ENCODE data around the gene AMPD3. TPM values are rescaled to one million over a fixed set of nuclear protein-coding genes. Genes with fewer than 3 reads are reported as not detected.
A peak's percentile ranks its signal among the peaks of the same experiment; 100 is the strongest.

Gene AMPD3
- total RNA-seq, 2 experiments from 2014 or later, result 21.4 to 23.3 TPM

- H3K36me3 Mint-ChIP-seq (ENCODE audit: low read depth), result peaks cover 45% of the 10 kb centered on the region
- ChIA-PET POLR2A (interaction anchor here (1.6 kb wide), 1 partner anchor 27 kb away, joined by 3 read pairs; no protein-coding TSS in a partner anchor), CTCF (interaction anchor here (1.3 kb wide), 1 partner anchor 55 kb away, joined by 5 read pairs; the partner anchor contains the start of gene RNF141)
- no peaks in the 10 kb centered on the region for H3K27me3 Mint-ChIP-seq
- H3K9me3 Mint-ChIP-seq, result no peaks in the 10 kb centered on the region
- no peak for DNase-seq
- H3K4me1 Mint-ChIP-seq, result peaks cover 9% of the 10 kb centered on the region
- H3K4me3 Mint-ChIP-seq, result no peak overlapping the region
- no peak overlapping the region for H3K27ac Mint-ChIP-seq
Measured at GRCh38 chr11:10486161-10486840, 31.2 kb downstream of the AMPD3 start.

DNA sequence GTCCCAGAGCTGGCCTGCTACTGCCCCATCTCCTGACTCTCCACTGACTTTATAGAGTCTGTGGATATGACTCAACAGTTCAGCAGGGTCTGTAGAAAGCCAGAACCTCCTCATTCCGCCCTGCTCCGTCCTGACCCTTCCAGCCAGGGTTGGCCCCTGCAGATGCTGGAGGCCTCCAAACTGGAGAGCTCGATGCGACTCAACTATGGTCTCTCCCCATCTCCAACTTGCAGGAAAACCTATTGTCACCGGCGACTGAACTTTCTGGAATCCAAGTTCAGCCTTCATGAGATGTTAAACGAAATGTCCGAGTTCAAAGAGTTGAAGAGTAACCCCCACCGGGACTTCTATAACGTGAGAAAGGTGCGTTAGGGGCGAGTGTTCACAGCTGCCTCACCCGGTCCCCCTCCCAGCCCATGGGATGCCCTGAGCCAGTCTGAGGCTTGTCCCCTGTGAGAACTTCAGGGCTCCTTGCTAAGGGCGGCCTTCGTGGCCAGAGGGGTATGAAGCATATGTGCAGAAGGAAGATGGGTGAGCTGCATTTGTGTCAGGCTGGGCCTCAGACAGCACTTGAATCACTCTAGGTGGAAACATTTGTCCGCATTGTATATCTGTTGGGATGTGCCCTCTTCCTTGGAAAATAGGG lies 32.1 kb downstream of the AMPD3 start:
- H3K4me1 Mint-ChIP-seq, result peaks cover 9% of the 10 kb centered on the region
- H3K27ac Mint-ChIP-seq, result no peak overlapping the region
- peaks cover 47% of the 10 kb centered on the region for H3K36me3 Mint-ChIP-seq (ENCODE audit: low read depth)
- no peak for DNase-seq
- H3K27me3 Mint-ChIP-seq, result no peaks in the 10 kb centered on the region
- no peaks in the 10 kb centered on the region for H3K9me3 Mint-ChIP-seq
- ChIA-PET POLR2A (interaction anchor here (1.6 kb wide), 1 partner anchor 28 kb away, joined by 3 read pairs; no protein-coding TSS in a partner anchor), CTCF (no interaction called here)
- H3K4me3 Mint-ChIP-seq, result no peak overlapping the region

- Mint-ChIP-seq H3K4me3 (no peak overlapping the region), H3K27ac (no peak overlapping the region)
- POLR2A ChIA-PET, result interaction anchor here (1.6 kb wide), 1 partner anchor 29 kb away, joined by 3 read pairs; no protein-coding TSS in a partner anchor
Measured at GRCh38 chr11:10488121-10488933, 33.3 kb downstream of the AMPD3 start.

GRCh38 chr11:10488934-10489691 lies 34.0 kb downstream of the AMPD3 start:
- H3K27ac Mint-ChIP-seq, result no peak overlapping the region
- no peaks in the 10 kb centered on the region for H3K27me3 Mint-ChIP-seq
- no peak for DNase-seq
- CTCF ChIA-PET, result interaction anchor here (0.5 to 1.3 kb wide), 2 partner anchors 52 to 1557 kb away, joined by 3 read pairs; partner anchors contain the start of gene RNF141
- peaks cover 9% of the 10 kb centered on the region for H3K4me1 Mint-ChIP-seq
- POLR2A ChIA-PET, result no interaction called here
- H3K4me3 Mint-ChIP-seq, result no peak overlapping the region
- peaks cover 57% of the 10 kb centered on the region for H3K36me3 Mint-ChIP-seq (ENCODE audit: low read depth)
- no peaks in the 10 kb centered on the region for H3K9me3 Mint-ChIP-seq

More at GRCh38 chr11:10488121-10488933, 33.3 kb downstream of the AMPD3 start:
- peaks cover 54% of the 10 kb centered on the region for H3K36me3 Mint-ChIP-seq (ENCODE audit: low read depth)
- no peak for DNase-seq
- H3K9me3 Mint-ChIP-seq, result no peaks in the 10 kb centered on the region
- CTCF ChIA-PET, result interaction anchor here (1.3 kb wide), 1 partner anchor 53 kb away, joined by 3 read pairs; the partner anchor contains the start of gene RNF141
- H3K4me1 Mint-ChIP-seq, result peaks cover 9% of the 10 kb centered on the region
- H3K27me3 Mint-ChIP-seq, result no peaks in the 10 kb centered on the region

DNA sequence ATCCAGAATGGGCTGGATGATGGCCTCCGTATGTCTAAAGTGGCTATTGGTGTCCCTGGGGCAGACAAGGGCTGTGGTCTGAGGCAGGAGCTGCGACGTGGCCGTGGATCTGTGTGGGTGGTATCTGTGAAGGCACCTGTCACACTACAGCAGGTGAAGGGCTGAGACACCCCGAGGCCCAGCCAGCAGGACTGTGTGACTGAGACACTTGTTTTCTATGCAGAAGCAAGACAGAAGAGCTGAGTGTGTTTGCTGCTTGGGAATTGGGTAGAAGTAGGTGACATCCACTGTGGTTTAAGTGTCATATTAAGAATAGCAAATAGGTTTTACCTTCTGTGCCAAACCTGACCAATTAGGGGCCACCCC lies 35.0 kb downstream of the AMPD3 start:
- Mint-ChIP-seq H3K4me3 (no peak overlapping the region), H3K4me1 (peaks cover 9% of the 10 kb centered on the region), H3K9me3 (no peaks in the 10 kb centered on the region), H3K27me3 (no peaks in the 10 kb centered on the region), H3K36me3 (ENCODE audit: low read depth) (peaks cover 58% of the 10 kb centered on the region), H3K27ac (no peak overlapping the region)
- CTCF ChIA-PET, result interaction anchor here (0.5 kb wide), 1 partner anchor 1556 kb away, joined by 3 read pairs; no protein-coding TSS in a partner anchor
- DNase-seq, result no peak
- POLR2A ChIA-PET, result no interaction called here

DNA sequence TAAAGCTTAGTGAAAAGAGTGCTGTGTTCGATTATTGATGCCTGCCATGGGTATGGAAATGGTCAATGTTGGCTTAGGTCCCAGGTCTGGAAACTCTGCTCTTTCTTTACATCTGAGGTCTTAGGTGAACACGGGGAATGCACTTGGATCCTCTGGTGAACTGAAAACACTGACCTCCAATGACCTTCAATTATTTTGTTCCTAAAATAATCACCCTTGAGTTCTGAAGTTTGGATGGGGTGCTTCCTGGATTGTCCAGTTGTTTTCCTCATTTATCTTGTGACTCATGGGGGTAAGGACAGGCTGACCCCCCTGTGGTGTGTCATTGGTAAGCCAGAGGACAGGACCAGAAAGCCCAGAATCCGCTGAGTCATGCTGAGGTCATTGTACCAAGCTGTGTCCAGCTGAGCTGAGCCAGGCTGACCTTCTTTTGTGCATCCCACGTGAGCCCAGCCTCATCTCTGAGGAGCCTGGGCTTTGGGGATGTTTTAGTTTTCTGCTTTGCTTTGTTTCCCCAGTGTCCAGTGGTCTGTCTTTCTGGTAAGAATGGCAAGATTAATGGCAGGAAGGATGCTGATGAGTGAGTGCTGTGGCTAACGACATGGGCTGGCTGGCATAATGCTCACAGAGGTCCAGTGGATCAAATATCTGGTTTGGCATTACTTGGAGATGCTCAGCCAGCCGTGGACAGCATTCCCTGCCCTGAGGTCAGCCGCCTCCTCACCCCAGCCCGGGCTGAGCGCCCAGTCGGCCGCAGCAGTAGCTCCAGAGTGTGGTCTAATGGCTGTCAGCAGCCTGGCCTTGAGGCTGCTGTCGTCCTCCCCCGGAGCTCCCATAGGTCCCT lies 35.6 kb downstream of the AMPD3 start:
- no peak overlapping the region for H3K4me3 Mint-ChIP-seq
- ChIA-PET CTCF (no interaction called here), POLR2A (interaction anchor here (1.2 kb wide), 1 partner anchor 31 kb away, joined by 3 read pairs; no protein-coding TSS in a partner anchor)
- peaks cover 9% of the 10 kb centered on the region for H3K4me1 Mint-ChIP-seq
- no peaks in the 10 kb centered on the region for H3K9me3 Mint-ChIP-seq
- H3K27ac Mint-ChIP-seq, result peak overlapping the region; percentile 7
- H3K36me3 Mint-ChIP-seq (ENCODE audit: low read depth), result peaks cover 58% of the 10 kb centered on the region
- no peak for DNase-seq
- no peaks in the 10 kb centered on the region for H3K27me3 Mint-ChIP-seq

DNA sequence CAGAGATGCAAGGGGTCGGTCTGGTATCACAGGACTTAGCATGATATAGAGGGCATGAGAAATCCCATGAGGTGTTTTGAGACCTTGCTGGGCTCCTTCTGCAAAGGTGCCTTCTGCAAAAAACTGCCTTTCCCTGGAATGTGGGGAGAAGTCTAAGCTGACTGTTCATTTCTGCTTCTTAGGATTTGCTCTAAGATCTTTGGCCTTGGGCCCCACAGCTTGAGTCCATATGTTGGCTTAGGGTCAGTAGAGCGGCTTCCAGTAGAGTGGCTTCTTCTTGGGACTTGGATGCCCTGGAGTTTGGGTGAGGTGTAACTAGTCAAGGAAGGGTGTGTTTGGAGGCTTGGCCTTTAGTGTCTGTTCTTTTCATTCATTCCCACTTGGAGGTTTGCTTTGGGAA lies 37.0 kb downstream of the AMPD3 start:
- no peak overlapping the region for H3K4me3 Mint-ChIP-seq

DNA sequence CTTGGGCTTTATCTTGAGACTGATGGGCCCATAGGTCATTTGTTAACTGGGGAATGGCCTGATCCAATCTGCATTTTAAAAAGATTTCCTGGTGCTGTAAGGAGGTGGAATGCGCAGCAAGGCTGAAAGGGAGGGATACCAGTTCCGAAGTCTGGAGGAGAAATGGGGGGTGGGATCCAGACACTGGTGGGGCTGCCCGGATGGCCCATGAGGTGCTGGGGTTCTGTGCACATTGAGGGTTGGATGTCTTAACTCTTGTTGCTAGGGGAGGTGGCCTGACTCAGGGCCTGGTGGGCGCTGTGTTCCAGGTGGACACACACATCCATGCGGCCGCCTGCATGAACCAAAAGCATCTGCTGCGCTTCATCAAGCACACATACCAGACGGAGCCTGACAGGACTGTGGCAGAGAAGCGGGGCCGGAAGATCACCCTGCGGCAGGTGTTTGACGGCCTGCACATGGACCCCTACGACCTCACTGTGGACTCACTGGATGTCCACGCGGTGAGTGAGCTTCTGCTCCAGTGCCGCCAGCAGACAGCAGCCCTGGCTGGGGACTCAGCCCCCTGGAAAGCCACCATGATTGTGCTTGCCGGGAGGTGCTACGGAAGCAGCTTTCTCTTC lies 38.1 kb downstream of the AMPD3 start:
- ChIA-PET CTCF (no interaction called here), POLR2A (no interaction called here)
- H3K4me1 Mint-ChIP-seq, result peaks cover 6% of the 10 kb centered on the region
- no peaks in the 10 kb centered on the region for H3K27me3 Mint-ChIP-seq
- H3K9me3 Mint-ChIP-seq, result no peaks in the 10 kb centered on the region
- no peak for DNase-seq
- no peak overlapping the region for H3K4me3 Mint-ChIP-seq
- H3K27ac Mint-ChIP-seq, result no peak overlapping the region
- H3K36me3 Mint-ChIP-seq (ENCODE audit: low read depth), result peaks cover 61% of the 10 kb centered on the region

More for the DNA sequence above, 37.0 kb downstream of the AMPD3 start:
- H3K9me3 Mint-ChIP-seq, result no peaks in the 10 kb centered on the region
- POLR2A ChIA-PET, result interaction anchor here (1.2 kb wide), 1 partner anchor 29 kb away, joined by 3 read pairs; no protein-coding TSS in a partner anchor
- DNase-seq, result no peak
- H3K36me3 Mint-ChIP-seq (ENCODE audit: low read depth), result peaks cover 67% of the 10 kb centered on the region
- no peak overlapping the region for H3K27ac Mint-ChIP-seq
- H3K27me3 Mint-ChIP-seq, result no peaks in the 10 kb centered on the region
- CTCF ChIA-PET, result no interaction called here
- peaks cover 9% of the 10 kb centered on the region for H3K4me1 Mint-ChIP-seq

DNA sequence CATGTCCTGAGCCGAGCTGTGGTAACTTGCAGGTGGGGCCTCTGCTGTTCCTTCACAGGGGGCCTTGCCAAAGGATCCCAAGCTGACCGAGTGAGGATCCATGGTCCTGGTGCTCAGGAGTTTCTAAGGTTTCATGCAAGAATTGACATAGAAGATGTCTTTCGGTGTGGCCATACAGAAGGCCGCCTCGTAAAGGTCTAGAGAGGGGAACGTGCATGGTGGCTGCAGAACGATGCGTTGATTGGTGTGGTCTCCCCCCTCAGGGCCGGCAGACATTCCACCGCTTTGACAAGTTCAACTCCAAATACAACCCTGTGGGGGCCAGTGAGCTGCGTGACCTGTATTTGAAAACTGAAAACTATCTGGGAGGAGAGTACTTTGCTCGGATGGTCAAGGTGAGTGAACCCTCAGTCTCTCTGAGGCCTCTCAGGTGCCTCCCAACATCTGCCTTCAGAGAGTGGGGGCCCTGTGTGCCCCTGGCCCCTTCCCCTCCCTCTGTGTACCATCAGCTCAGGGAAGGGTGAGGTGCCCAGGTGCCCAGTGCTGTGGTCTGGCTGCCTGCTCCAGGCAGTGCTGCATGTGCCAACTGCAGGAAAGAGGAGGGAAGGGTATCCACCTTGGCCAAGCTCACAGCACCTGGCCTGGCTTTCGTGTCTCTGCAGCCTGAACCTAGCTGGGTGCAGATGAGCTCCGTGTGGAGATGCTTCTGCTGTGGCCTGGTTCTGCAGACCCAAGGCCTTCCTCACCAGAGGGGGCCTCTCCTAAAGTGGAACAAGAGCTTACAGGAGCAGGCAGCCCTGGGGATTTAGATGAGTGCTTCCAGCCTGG lies 39.8 kb downstream of the AMPD3 start:
- no peak overlapping the region for H3K4me3 Mint-ChIP-seq
- no peak for DNase-seq
- H3K9me3 Mint-ChIP-seq, result no peaks in the 10 kb centered on the region
- CTCF ChIA-PET, result interaction anchor here (1.1 kb wide), 1 partner anchor 15 kb away, joined by 5 read pairs; no protein-coding TSS in a partner anchor
- peaks cover 60% of the 10 kb centered on the region for H3K36me3 Mint-ChIP-seq (ENCODE audit: low read depth)
- POLR2A ChIA-PET, result no interaction called here
- no peaks in the 10 kb centered on the region for H3K27me3 Mint-ChIP-seq
- no peak overlapping the region for H3K27ac Mint-ChIP-seq
- H3K4me1 Mint-ChIP-seq, result no peaks in the 10 kb centered on the region

DNA sequence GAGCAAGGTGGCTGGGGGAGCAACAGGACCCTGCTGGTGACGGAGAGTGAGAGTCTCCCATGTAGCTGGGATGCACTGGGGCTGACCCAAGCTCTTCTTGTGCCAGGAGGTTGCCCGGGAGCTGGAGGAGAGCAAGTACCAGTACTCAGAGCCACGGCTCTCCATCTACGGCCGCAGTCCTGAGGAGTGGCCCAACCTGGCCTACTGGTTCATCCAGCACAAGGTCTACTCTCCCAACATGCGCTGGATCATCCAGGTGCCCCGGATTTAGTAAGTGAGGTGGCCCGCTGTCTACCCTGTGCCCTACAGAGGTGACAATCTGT lies 40.4 kb downstream of the AMPD3 start:
- no peak for DNase-seq
- H3K27me3 Mint-ChIP-seq, result no peaks in the 10 kb centered on the region
- H3K9me3 Mint-ChIP-seq, result no peaks in the 10 kb centered on the region
- no peak overlapping the region for H3K4me3 Mint-ChIP-seq
- H3K36me3 Mint-ChIP-seq (ENCODE audit: low read depth), result peaks cover 58% of the 10 kb centered on the region
- H3K27ac Mint-ChIP-seq, result no peak overlapping the region
- ChIA-PET POLR2A (no interaction called here), CTCF (interaction anchor here (1.1 kb wide), 1 partner anchor 16 kb away, joined by 5 read pairs; no protein-coding TSS in a partner anchor)
- no peaks in the 10 kb centered on the region for H3K4me1 Mint-ChIP-seq
